GM20431 (cell line): ENCODE results near the gene CFAP20.

Experiments
- in situ Hi-C: fragments of 300-500 bp; cut with MseI, MboI; formaldehyde crosslinking; loops from one replicate; pipeline ENCODE4 v1.15.0; 2020; ENCODE audit warnings: low sequenced_read_pairs; ENCODE audit not compliant: unreplicated experiment

Gene CFAP20

GRCh38 chr16:58129097-58129936, at the start of gene CFAP20:
CFAP20 (minus strand) TSS chr16:58129381; CDS start chr16:58129115, 266 bp downstream.
- in situ Hi-C loops: no loop called here

DNA sequence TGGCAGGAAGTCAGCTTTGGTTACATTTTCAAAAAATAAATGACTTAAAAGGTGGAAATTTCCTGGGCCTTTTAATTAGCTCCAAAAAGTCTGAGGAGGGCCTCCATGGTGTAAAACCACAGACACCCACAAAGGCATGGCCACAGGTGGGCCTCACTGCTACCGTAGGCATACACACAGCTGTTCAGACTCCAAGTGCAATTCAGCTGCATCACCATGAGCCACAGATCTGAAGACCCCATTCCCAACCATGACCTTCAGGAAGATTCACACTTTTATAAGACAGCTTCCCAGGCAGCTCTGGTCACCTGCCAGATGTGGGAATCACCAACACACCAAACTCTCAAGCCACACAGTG, 48.2 kb upstream of the CFAP20 start:
- in situ Hi-C loops: no loop called here

DNA sequence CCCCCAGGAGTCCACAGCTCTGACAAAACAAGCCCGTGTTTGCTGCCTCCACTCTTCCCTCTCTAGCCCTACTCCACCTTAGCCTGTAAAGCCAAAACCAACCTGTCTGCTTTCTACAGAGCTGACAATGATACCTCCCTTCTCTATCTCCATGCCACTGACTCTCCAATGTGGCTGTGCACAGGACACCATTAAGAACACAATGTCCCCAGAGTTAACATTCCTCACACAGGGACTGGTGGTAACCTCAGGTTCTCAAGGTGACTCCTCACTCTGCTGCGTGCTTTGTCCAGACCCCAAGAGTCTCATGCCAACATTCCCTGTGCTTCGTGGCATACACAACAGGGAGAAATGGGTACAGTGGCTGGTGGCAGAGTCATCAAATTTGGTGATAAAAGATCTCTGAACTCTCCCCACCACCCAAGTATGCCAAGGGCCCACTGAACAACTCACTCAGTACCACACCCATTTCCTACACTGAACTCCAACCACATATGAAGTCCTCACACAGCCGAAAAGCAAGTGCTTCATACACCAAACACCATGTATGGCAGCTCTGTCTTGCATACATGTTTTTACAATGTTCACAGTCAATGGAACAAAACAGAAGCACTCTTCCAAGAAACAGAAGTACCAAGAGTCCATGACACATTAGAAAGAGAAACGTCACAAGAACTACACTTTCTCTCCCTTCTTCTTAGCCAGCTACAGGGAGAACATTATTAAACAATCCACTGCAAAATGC, 47.6 kb upstream of the CFAP20 start:
- in situ Hi-C loops: no loop called here

DNA sequence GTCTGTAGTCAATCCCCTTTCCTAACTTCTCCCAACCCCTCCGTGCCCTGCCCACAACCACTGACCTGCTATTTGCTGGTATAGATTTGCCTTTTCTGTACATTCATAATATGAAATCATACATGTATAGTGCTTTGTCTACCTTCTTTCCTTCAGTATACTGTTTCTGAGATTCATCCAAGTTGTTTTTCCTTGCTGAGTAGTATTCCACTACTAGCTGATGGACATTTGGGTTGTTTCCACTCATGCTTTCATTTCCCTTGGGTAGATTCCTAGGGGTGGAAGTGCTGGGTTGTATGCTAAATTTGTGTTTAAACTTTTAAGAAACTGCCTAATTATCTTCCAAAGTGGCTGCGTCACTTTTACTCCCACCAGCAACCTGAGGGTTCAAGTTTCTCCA, 41.0 kb upstream of the CFAP20 start:
- in situ Hi-C loops: no loop called here

DNA sequence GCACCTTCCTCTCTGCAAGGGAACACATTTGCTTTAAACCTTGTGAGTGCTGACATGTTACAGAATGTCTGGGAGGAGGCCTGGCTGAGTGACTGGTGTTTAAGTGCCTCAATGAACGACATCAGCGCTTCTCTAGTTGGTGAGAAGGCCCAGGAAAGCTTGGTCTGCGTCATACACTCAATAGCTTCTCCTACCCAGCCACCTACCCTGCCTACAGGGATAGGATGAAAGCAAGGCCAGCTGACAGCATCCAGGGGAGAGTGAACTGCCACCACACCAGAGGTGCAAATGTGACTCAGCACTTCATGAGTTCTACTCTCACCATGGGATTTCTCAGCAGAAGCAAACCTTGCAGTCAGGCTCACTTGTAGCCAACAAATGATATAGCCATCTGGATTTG, 31.7 kb upstream of the CFAP20 start:
- in situ Hi-C loops: no loop called here

- in situ Hi-C loops: no loop called here
Observed at GRCh38 chr16:58158725-58159124, 29.5 kb upstream of the CFAP20 start.

GRCh38 chr16:58157951-58158540, 28.9 kb upstream of the CFAP20 start:
- in situ Hi-C loops: no loop called here

DNA sequence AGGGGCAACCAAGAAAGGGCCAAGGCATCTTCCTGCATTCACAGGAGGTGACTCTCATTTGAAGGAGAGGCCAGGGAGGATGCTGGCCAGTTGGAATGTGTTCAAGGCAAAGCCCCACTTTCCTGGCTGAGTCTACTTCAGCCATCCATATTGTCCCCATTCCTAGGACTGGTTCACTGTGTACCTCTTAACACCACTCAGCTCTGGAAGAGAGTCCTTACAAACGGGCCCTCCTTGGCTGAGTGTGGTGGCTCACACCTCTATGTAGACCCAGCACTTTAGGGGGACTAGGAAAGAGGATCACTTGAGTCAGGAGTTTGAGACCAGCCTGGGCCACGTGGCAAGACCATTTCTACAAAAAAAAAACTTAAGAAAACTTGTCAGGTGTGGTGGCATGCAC, 28.1 kb upstream of the CFAP20 start:
- in situ Hi-C loops: no loop called here

GRCh38 chr16:58155839-58156238, 26.7 kb upstream of the CFAP20 start:
- in situ Hi-C loops: no loop called here

DNA sequence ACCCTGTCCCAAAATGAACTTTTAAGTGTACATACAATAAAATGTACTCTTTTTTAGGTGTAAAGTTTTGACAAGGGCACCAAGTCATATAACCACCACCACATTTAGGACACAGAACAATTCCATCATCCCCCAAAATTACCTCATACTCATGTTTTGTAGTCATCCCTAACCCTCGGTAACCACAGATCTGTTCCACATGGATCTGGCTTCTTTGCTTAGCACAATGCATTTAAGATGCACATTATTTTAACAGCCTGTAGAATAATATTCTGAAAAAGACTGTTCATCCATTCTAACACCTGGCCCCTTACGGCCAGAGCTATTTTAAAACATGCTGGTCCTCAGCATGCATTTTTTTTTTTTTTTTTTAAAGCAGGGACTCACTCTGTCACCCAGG, 25.2 kb upstream of the CFAP20 start:
- in situ Hi-C loops: no loop called here

DNA sequence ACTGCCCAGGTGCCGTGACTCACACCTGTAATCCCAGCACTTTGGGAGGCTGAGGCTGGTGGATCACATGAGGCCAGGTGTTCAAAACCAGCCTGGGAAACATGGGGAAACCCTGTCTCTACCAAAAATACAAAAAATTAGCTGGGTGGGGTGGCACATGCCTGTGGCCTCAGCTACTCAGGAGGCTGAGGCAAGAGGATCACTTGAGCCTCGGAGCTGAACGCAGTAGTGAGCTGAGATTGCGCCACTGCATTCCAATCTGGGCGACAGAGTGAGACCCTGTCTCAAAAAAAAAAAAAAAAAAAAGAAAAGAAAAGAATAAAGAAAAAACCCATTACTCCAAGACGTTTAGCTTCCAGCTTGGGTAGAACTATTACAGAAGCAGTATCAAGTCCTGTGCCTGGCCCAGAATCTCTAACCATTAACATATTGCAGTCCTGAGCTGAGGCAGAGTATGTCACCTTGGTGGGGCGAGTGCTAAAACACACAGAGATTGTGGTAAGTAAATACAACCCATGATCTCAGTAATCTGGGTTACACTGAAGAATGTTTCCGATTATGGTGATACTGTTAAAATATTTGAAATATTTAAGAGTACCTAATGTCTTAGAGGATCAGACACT, 23.2 kb upstream of the CFAP20 start:
- in situ Hi-C loops: no loop called here

DNA sequence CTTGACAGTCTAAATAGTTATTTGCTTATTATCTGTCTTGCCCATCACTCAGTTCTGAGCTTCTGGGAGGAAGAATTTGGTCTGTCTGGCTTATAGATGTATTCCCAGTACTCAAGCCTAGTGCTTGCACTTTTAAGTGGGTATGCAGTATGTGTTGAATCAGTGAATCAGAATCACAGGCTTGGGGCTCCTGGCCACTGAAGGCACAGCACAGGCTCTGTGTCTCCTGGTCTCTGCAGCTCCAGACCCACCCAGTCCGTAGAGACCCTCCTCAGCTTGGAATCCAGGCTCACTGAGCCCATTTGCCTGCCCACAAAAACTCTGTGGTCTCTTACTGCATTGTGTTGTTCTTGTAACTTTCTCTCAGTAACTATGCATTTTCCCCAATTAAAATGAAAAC, 19.3 kb upstream of the CFAP20 start:
- in situ Hi-C loops: no loop called here

DNA sequence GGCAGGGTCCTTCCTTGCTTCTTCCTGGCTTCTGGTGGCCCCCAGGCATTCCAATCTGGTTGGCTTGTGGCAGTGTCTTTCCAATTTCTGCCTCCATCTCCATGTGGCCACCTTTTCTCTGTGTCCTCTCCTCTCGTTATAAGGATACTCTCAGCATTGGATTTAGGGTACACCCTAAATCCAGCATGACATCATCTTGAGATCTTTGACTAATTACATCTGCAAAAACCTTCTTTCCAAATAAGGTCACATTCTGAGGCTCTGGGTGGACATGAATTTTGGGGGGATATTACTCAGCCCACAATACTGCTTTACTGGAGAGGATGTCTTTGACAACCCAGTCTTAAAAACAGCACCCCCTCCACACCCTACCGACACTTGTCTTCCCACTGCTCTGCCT, 18.9 kb upstream of the CFAP20 start:
- in situ Hi-C loops: no loop called here

- in situ Hi-C loops: no loop called here
Observed at GRCh38 chr16:58138852-58139251, 9.7 kb upstream of the CFAP20 start.

- in situ Hi-C loops: no loop called here
Observed at GRCh38 chr16:58137581-58137980, 8.4 kb upstream of the CFAP20 start.

DNA sequence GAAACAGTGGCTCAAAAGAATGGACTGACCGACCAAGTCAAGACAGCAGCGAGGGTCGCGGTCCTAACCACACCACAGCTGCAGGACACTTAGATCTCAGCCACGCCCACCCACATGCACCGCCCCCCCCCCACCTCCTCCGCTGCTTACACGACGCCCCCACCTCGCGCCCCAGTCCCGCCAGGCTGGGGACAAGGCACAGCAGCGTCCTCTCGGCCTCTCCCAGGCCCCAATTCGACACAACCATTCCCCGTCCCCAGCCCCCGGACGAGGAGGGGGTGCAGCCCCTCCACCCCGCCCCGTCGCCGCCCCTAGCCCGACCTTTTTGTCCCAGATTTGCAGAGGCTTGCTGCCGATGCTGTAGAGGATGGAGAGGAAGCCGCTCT, 477 bp downstream of the CFAP20 start:
- in situ Hi-C loops: no loop called here

- in situ Hi-C loops: no loop called here
Observed at GRCh38 chr16:58128181-58128631, 975 bp downstream of the CFAP20 start.

GRCh38 chr16:58127634-58128033, 1.5 kb downstream of the CFAP20 start:
- in situ Hi-C loops: no loop called here

DNA sequence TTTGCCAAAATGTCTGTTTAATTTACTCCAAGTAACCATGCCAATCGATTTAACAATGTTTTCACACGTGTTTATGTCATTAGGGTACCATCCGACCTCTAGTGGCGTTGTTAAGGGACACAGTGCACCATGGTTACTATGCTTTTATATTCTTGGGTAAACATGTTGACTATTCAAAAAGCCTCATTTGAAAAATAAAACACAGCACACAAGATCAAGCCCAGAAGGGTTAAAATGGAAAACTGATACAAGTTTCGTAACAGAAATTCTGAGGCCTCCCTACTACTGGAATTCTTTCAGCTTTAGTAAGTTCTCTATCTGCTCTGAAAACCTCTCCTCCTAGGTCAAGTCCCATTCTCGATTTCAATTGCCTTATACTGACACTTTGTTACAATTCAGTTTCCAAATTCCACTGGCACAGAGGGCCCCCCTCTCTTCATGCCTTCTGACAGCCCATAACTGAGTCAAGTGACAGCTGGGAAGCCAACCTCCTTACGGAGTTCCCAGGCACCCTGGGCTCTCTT, 2.1 kb downstream of the CFAP20 start:
- in situ Hi-C loops: no loop called here

DNA sequence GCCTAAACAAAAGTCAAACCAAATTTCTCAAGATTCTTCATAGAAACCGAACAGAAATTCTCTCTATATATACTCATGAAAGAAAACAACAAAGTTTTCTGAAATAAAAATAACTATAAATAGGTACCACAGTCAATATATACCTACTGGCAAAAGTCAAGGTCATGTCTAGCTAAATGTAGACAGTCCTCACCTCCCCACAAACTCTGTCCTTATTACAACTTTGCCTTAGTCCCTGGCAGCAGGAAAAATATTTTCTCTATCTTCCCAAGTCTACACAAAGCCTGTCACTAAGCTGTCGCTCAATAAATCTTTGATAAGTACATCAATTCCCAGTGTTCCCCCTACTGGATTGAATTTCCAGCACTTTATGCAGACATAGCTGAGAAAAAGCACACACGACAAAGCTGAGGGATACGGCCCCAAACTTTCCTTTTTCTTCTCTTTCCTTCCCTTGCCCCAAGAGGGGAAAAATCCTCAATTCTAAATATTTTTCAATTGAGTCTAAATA, 2.7 kb downstream of the CFAP20 start:
- in situ Hi-C loops: no loop called here
